ENCODE data around the gene SIK2. TPM values are rescaled to one million over a fixed set of nuclear protein-coding genes. Genes with fewer than 3 reads are reported as not detected.

SIK2 gene
- total RNA-seq, 1 donor from 2014 or later = 26.3 TPM

DNA sequence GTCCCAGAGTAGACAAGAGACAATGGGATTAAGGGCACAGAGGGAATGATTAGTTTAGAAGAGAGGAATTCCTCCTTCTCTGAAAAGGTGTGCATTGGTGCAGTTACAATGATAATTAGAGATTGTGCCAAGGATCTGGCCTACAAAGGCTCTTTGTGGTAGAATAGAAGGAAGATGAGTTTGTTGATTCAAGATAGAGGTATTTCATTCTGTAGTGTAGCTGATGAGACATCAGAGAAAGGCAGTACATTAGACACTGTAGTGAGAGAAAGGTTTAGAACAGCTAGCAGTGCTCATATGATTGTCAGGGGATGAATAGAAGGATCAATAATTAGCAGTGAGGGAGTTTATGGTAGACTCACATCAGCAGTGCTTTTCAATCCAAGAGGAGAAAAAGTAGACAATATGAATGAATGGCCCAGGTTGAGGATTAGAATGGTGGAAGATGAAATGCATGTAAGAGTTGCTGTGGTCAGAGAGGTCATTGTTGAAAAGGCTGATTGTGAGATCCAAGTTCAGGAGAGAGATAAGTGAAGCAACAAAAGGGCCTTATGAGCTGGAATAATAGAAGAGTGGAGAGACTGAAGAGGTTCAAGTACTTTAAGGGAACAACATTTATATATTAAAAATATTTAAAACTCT is 28.9 kb downstream of the SIK2 start:
- Histone ChIP-seq H3K27me3 (ENCODE audit: low read depth) (no peaks in the 10 kb centered on the region), H3K4me3 (no peak overlapping the region), H3K4me1 (peaks cover 35% of the 10 kb centered on the region), H3K27ac (no peak overlapping the region), H3K9me3 (no peaks in the 10 kb centered on the region), H3K36me3 (peaks cover 17% of the 10 kb centered on the region)
- no peak for DNase-seq
- ATAC-seq = no peak
- intact Hi-C loops (cut with DNase I) = no loop called here
- TF ChIP-seq, protein P1, sequence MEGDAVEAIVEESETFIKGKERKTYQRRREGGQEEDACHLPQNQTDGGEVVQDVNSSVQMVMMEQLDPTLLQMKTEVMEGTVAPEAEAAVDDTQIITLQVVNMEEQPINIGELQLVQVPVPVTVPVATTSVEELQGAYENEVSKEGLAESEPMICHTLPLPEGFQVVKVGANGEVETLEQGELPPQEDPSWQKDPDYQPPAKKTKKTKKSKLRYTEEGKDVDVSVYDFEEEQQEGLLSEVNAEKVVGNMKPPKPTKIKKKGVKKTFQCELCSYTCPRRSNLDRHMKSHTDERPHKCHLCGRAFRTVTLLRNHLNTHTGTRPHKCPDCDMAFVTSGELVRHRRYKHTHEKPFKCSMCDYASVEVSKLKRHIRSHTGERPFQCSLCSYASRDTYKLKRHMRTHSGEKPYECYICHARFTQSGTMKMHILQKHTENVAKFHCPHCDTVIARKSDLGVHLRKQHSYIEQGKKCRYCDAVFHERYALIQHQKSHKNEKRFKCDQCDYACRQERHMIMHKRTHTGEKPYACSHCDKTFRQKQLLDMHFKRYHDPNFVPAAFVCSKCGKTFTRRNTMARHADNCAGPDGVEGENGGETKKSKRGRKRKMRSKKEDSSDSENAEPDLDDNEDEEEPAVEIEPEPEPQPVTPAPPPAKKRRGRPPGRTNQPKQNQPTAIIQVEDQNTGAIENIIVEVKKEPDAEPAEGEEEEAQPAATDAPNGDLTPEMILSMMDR (IDR thresholded peaks at IDR 0.05) = no peak

DNA sequence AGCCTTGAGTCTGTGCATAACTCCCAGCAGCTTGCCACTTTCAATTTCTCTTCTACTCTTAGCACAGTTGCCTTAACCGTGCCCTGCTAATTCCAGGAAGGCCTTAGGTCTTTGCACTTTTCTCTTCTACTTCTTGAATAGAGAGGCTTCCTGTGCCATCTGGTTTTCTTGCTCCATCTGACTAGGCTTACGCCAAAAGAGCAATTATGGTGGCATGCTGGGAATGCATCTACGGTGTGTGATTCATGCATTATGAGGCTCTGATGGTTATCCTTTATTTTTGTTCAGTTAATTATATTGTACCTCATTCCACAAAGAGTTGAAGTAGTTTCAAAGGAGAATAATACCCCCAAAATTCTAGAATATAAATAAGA is 29.4 kb downstream of the SIK2 start:
- no peaks in the 10 kb centered on the region for H3K27me3 ChIP-seq (ENCODE audit: low read depth)
- H3K4me1 ChIP-seq = peaks cover 39% of the 10 kb centered on the region
- H3K4me3 ChIP-seq = no peak overlapping the region
- H3K9me3 ChIP-seq = no peaks in the 10 kb centered on the region
- ATAC-seq (no peak), DNase-seq (no peak)
- H3K27ac ChIP-seq = no peak overlapping the region
- TF ChIP-seq, protein P1 (IDR thresholded peaks at IDR 0.05) = no peak
- H3K36me3 ChIP-seq = peaks cover 17% of the 10 kb centered on the region
- intact Hi-C loops (cut with DNase I) = no loop called here

DNA sequence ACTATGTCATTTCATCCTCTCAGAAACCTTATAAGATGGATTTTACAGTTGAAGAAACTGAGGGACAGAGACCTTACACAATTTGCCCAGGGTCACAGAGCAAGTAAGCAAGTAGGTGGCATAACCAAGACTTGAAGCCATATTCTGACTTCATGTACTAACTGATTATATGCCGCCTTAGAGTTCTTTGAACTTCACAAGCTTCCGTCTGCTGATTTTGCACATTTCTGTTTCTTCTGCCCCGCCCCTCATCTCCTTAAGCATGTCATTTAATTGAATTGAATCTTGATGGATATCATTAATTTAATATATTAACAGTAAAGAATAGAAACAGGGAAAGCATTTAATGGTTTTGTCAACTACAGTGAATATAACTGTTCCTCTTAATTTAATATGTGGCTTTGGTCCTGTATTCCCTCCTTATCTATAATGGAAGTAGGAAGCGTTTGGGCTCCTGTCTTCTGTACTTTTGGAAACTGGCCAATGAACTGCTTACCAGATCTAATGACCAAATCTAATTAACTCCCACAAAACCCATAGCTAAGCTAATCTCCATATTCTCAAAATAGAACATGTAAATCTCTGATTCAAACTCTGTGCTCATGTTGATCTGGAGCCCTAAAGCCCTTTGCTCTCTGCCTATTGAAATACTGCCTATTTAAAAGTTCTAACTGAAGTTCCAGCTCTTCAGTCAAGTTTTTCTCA is 30.4 kb downstream of the SIK2 start:
- DNase-seq (no peak), ATAC-seq (no peak)
- Histone ChIP-seq H3K27me3 (ENCODE audit: low read depth) (no peaks in the 10 kb centered on the region), H3K4me1 (peaks cover 39% of the 10 kb centered on the region), H3K9me3 (no peaks in the 10 kb centered on the region), H3K4me3 (no peak overlapping the region), H3K36me3 (peaks cover 12% of the 10 kb centered on the region), H3K27ac (peak overlapping the region; percentile 1)
- intact Hi-C loops (cut with DNase I) = no loop called here
- TF ChIP-seq, protein P1 (IDR thresholded peaks at IDR 0.05) = no peak

DNA sequence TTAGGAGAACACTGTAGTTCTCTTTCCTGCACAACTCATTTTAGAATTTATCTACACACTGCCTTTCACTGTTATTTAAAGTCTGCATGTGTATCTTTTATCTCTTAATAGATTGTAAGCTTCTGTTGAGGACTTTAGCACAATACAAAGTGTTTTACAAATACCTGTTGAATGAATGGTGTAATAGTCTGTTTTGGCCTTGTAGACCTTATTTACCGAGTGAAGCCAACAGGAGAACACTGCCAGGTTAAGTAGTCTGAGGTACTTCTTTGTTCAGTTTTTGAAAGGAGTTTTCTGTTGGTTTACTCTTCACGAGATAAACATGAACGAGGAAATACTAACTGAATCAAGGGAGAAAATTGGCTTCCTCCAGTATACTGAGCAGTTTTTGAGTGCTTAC is 31.0 kb downstream of the SIK2 start:
- DNase-seq (no peak), ATAC-seq (peak; percentile 63 to 86)
- Histone ChIP-seq H3K36me3 (peaks cover 8% of the 10 kb centered on the region), H3K27me3 (ENCODE audit: low read depth) (no peaks in the 10 kb centered on the region), H3K4me1 (peaks cover 39% of the 10 kb centered on the region), H3K27ac (peak overlapping the region; percentile 1), H3K4me3 (no peak overlapping the region), H3K9me3 (no peaks in the 10 kb centered on the region)
- intact Hi-C loops (cut with DNase I) = no loop called here
- TF ChIP-seq, protein P1 (IDR thresholded peaks at IDR 0.05) = no peak

DNA sequence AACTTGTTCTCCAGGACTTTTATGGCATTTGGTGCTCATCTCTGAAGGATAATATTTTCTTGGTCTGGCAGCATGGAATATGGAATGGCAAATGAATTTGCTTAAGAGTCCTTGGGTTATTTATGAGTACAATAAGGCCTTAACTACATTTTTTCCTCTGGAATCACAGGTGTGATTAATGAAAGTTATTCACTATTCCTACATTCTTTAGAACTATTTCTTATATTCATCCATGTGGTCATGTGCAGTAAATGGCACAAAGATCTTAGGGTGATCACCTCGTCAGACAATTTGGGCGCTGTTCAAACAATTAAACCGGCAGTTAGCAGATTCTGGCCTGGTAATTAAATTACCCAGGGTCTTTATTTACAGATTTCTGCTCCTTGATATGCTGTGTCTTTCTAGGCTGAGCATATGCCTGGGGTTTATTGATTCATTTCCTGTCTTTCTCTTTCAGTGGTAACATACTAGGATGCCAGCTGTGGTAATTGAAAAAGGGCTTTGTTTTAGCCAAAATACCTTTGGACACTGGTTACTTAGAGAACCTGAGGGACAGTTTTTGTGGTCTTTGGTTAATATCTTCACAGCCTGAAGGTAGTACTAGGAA is 31.6 kb downstream of the SIK2 start:
- Histone ChIP-seq H3K4me3 (no peak overlapping the region), H3K36me3 (peaks cover 7% of the 10 kb centered on the region), H3K9me3 (no peaks in the 10 kb centered on the region), H3K27ac (peak overlapping the region; percentile 1), H3K27me3 (ENCODE audit: low read depth) (no peaks in the 10 kb centered on the region), H3K4me1 (peaks cover 39% of the 10 kb centered on the region)
- TF ChIP-seq, protein P1 (IDR thresholded peaks at IDR 0.05) = no peak
- intact Hi-C loops (cut with DNase I) = no loop called here
- ATAC-seq (no peak), DNase-seq (no peak)

Measured in lower lobe of right lung (tissue), 2 donors.